Measurements from ENCODE around the gene ADD2.
"Not testable (repeated sequence)": the region's sequence is repeated elsewhere in the genome, so short reads cannot be mapped to it uniquely, and the experiment has no call there.

Gene ADD2

GRCh38 chr2:70641263-70641784 lies 126.7 kb downstream of the ADD2 start:
- DNase-seq (ENCODE audit: low read depth in 2 of 2) = no peak

DNA sequence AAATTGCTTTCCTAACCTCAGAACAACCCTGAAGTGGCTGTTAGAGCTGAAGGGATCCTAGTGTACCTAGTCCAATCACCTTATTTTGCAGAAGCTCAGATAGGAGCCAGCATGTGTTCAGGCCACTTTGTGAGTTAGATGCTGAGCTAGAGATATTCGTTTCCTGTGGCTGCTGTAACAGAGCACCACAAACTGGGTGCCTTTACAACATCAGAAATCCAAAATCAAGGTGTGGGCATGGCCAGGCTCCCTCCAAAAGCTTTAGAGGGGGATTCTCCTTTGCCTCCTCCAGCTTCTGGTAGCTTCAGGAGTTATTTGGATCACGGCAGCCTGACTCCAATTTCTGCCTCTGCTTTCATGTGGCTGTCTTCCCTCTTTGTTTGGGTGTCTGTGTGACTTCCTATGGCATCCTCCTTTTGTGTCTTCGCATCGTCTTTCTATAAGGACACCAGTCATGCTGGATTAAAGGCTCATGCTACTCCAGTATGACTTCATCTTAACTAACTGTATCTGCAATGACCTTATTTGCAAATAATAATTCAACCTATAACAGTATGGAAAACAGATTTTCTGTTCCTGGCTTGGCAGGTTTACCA lies 128.1 kb downstream of the ADD2 start:
- no peak for DNase-seq (ENCODE audit: low read depth in 2 of 2)

- no peak for DNase-seq (ENCODE audit: low read depth in 2 of 2)
These were observed 129.4 kb downstream of the ADD2 start for GRCh38 chr2:70638561-70638960.

- DNase-seq (ENCODE audit: low read depth in 2 of 2) = no peak
These were observed 134.5 kb downstream of the ADD2 start for GRCh38 chr2:70633508-70633907.

DNA sequence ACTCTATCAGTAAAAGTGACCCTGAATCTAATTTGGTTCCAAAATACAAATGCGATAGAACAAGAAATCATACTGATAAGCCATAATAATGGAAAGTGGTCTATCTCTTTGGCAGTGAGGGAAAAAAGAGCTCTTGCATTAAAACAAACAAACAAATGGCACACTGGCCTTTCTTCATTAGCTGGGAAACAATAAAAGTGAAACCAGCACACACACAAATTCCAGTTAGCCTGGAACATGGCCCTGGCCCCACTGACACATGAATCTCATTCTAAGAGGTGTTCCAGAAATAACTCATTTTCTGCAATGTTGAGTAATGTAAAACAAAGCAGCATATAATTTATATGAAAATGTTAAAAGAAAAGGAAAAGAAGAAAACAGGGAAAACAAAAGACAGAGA lies 135.0 kb downstream of the ADD2 start:
- DNase-seq (ENCODE audit: low read depth in 2 of 2) = no peak

- no peak for DNase-seq (ENCODE audit: low read depth in 2 of 2)
These were observed 135.6 kb downstream of the ADD2 start for GRCh38 chr2:70632388-70632787.

GRCh38 chr2:70630761-70631160 lies 137.2 kb downstream of the ADD2 start:
- DNase-seq (ENCODE audit: low read depth in 2 of 2) = no peak

DNA sequence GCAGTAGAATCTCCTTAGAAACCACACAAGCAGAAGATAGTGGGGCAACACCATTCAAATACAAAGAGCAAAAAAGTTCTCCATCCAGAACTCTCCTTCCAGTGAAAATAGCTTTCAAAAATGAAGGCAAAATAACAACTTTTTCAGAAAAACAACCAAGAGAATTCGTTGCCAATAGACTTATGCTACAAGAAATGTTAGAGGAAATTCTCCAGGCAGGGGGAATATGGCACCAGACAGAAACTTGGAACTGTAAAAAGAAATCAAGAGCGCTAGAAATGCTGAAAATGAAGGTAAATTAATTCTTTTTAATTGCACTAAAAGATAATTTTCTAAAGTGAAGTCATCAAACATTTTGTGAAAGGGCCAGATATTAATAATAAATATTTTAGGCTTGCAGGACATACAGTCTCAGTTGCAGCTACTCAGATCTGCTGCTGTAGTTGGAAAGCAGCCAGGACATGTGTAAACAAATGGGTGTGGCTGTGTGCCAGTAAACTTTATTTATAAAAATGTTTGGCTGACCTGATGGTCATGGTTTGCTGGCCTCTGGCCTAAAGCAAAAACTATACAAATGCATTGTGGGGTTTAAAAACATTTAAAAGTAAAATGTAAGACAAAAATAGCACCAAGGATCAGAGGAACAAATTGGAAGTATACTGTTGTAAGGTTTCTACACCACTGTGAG lies 140.6 kb downstream of the ADD2 start:
- no peak for DNase-seq (ENCODE audit: low read depth in 2 of 2)

- no peak for DNase-seq (ENCODE audit: low read depth in 2 of 2)
These were observed 141.6 kb downstream of the ADD2 start for GRCh38 chr2:70626254-70626990.

GRCh38 chr2:70621536-70621935 lies 146.5 kb downstream of the ADD2 start:
- DNase-seq (ENCODE audit: low read depth in 2 of 2) = not testable (repeated sequence)

GRCh38 chr2:70620020-70620419 lies 148.0 kb downstream of the ADD2 start:
- DNase-seq (ENCODE audit: low read depth in 2 of 2) = no peak

DNA sequence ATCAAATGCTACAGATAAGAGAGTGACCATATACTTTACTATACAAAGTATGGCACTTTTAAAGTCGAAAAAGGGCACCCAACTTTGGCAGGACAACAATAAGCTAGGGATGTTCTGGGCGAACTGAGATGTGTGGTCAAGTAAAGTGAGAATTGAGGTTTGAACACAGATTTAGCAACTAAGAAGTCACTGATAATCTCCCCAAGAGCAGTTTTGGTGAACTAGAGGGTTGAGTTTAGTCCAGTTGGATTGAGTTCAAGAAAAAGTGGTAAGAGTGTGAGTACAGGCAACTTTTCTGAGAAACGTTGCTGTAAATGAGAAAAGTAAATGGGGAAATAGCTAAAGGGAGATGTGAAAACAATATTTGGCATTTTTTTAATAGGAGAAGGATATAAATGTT lies 148.8 kb downstream of the ADD2 start:
- no peak for DNase-seq (ENCODE audit: low read depth in 2 of 2)

GRCh38 chr2:70616168-70616694 lies 151.8 kb downstream of the ADD2 start:
- no peak for DNase-seq (ENCODE audit: low read depth in 2 of 2)

DNA sequence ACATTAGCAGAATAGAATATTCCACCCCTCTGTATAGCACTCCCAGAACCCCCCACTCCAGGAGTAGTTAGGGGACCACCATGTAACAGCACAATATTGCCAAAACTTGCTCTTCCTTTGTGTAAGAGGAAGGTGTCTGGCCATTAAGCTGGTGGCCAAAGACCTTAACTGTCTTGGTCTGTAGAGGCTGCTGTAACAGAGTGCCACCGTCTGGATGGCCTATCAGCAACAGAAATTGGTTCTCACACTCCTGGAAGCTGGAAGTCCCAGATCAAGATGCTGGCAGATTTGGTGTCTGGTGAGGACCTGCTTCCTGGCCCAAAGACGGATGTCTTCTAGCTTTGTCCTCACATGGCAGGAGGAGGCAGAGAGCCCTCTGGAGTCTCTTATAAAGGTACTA lies 152.8 kb downstream of the ADD2 start:
- no peak for DNase-seq (ENCODE audit: low read depth in 2 of 2)

DNA sequence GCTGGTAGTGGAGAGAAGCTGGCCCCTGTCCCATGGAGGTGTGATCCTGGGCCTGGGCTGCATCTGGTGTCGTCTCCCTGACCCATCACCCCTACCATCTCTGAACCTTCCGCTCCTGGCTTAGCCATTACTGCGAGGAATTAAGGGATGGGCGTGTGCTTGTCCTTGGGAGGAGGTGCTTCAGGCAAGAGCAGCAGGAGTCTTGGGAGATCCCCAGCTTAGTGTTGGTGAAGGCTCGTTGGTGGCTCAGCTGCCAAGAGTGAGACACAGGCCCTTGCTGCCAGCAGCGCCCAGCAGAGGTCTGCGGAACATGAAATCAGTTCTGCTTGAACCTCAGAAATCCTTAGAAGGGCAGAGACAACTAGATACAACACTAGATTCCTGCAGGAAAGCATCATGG lies 154.5 kb downstream of the ADD2 start:
- no peak for DNase-seq (ENCODE audit: low read depth in 2 of 2)

DNA sequence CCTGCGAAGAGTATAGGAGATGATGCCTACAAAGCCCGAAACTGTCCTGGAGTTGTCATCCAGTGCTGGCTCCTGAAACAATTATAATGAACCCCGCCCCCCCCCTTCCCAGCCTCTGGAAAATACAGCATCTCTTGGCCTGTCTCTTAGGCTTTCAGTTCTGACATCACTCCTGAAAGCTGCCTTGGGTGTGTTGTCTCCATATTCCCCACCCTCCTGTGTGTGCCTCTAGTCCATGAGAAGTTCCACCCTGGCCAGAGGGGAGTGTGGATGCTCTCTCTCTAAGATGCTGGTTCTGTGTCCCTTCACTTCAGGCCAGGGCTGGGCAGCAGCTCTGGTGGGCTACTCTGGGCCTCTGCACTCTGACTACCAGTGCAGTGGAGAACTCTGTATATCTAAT lies 155.4 kb downstream of the ADD2 start:
- DNase-seq (ENCODE audit: low read depth in 2 of 2) = no peak

DNA sequence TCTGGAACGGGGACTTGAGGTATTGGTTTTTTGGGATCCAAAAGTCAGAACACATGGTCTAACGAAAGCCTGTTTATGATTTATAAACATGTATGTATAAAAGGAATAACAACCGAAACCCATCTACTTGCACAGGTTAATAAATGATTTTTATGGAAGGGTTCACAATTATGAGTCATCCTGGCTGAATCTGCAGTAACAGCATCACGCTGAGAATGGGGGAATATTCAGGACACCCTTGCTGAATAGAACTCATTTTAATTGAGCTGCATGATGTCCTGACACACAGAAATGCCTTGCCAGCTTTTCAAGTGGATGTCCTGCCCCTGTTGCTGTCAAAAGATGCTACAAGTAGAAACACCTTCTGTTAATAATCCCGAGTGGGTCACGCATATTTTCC lies 159.6 kb downstream of the ADD2 start:
- DNase-seq (ENCODE audit: low read depth in 2 of 2) = no peak

- DNase-seq (ENCODE audit: low read depth in 2 of 2) = no peak
These were observed 160.9 kb downstream of the ADD2 start for GRCh38 chr2:70607121-70607561.

All from stimulated activated CD4-positive, alpha-beta T cell treated with anti-CD3 and anti-CD28 coated beads, Interleukin-1b, Interleukin-23, amount 100 ng/mL, for 4 hours (primary cell).